IMR-90 (cell line): Measurements from ENCODE around the gene CSK. TPM values are rescaled to one million over a fixed set of nuclear protein-coding genes. Genes with fewer than 3 reads are reported as not detected.

Source experiments
- ATAC-seq: fragments of 200-7000 bp; cut with Tn5 transposase; 2 replicates; pipeline ENCODE4 v1.9.1; 2020; ENCODE audit warnings: low read depth, mild to moderate bottlenecking, moderate library complexity
- BruUV-seq: library from RNA; stranded (reverse); fragments of 400-500 nt; replicated peaks from 2 replicates; lab custom pipeline; 2021; lab: Mats Ljungman, UMichigan
- CTCF ChIA-PET: fragments of 300-600 bp; formaldehyde crosslinking; extraction: SDS; loops from one replicate; lab custom pipeline; 2021; ENCODE audit warnings: antibody characterized with exemption; lab: Yijun Ruan, JAX
- POLR2A ChIA-PET: fragments of 300-600 bp; sonication (Branson Sonifier 250); formaldehyde crosslinking; loops from one replicate; lab custom pipeline; 2022; ENCODE audit warnings: antibody characterized with exemption; ENCODE audit not compliant: unreplicated experiment; lab: Charles Lee
- DNase-seq: peaks from one replicate; pipeline ENCODE4 v3.0.0; 2013
- H2AFZ ChIP-seq: replicated peaks from 2 replicates; pipeline ENCODE3; 2013; ENCODE audit warnings: low read length, mild to moderate bottlenecking; ENCODE audit not compliant: poor library complexity
- H2AK5ac ChIP-seq: 2 replicates; pipeline ENCODE4 v1.6.1; 2013; ENCODE audit warnings: low read depth, low read length, inconsistent platforms
- H2AK9ac ChIP-seq: replicated peaks from 2 replicates; pipeline ENCODE3; 2013; ENCODE audit warnings: mild to moderate bottlenecking, low read depth, low read length, moderate library complexity; ENCODE audit not compliant: poor library complexity
- H2BK120ac ChIP-seq: 2 replicates; pipeline ENCODE4 v1.6.1; 2013; ENCODE audit warnings: low read depth, low read length, inconsistent platforms
- H2BK15ac ChIP-seq: 3 replicates; pipeline ENCODE4 v1.6.1; 2013; ENCODE audit warnings: low read depth, low read length, inconsistent platforms
- H2BK20ac ChIP-seq: 2 replicates; pipeline ENCODE4 v1.6.1; 2013; ENCODE audit warnings: low read depth, mild to moderate bottlenecking, inconsistent platforms, low read length, moderate library complexity
- H2BK5ac ChIP-seq: 2 replicates; pipeline ENCODE4 v1.6.1; 2013; ENCODE audit warnings: mild to moderate bottlenecking, low read depth, low read length, inconsistent platforms; ENCODE audit not compliant: poor library complexity, severe bottlenecking
- H3K14ac ChIP-seq: replicated peaks from 2 replicates; pipeline ENCODE4 v1.6.1; 2013; ENCODE audit warnings: low read depth, low read length, inconsistent platforms
- H3K18ac ChIP-seq: 2 replicates; pipeline ENCODE4 v1.6.1; 2013; ENCODE audit warnings: low read depth, low read length, control low read depth
- H3K23ac ChIP-seq: 2 replicates; pipeline ENCODE4 v1.6.1; 2013; ENCODE audit warnings: low read depth, low read length, inconsistent platforms
- H3K27ac ChIP-seq: 2 replicates; pipeline ENCODE4 v1.5.1; 2013; ENCODE audit warnings: mild to moderate bottlenecking, control low read depth, low read length; ENCODE audit not compliant: insufficient read depth
- H3K27me3 ChIP-seq: 2 replicates; pipeline ENCODE4 v1.6.1; 2013; ENCODE audit warnings: low read length; ENCODE audit not compliant: control insufficient read depth, insufficient read depth
- H3K36me3 ChIP-seq: 2 replicates; pipeline ENCODE4 v1.6.1; 2013; ENCODE audit warnings: low read length, mixed read lengths; ENCODE audit not compliant: control insufficient read depth, insufficient read depth
- H3K4ac ChIP-seq: 2 replicates; pipeline ENCODE4 v1.6.1; 2013; ENCODE audit warnings: low read depth, low read length, inconsistent platforms
- H3K4me1 ChIP-seq: 2 replicates; pipeline ENCODE4 v1.6.1; 2013; ENCODE audit warnings: low read length, mixed read lengths; ENCODE audit not compliant: control insufficient read depth, insufficient read depth
- H3K4me2 ChIP-seq: 2 replicates; pipeline ENCODE4 v1.6.1; 2013; ENCODE audit warnings: low read depth, mild to moderate bottlenecking, control low read depth, low read length, moderate library complexity
- H3K4me3 ChIP-seq: 2 replicates; pipeline ENCODE4 v1.5.1; 2013; ENCODE audit warnings: low read depth, mild to moderate bottlenecking, control low read depth, low read length, moderate library complexity; ENCODE audit not compliant: insufficient read depth
- H3K56ac ChIP-seq: 2 replicates; pipeline ENCODE4 v1.6.1; 2013; ENCODE audit warnings: low read length, inconsistent platforms; ENCODE audit not compliant: insufficient read depth; ENCODE audit errors: extremely low read depth
- H3K79me1 ChIP-seq, 2 experiments: 2 replicates each; pipeline ENCODE4 v1.6.1; 2013; ENCODE audit warnings: low read length in 2 of 2, inconsistent platforms in 1 of 2, low read depth in 1 of 2
- H3K9ac ChIP-seq: 2 replicates; pipeline ENCODE4 v1.6.1; 2013; ENCODE audit warnings: low read depth, low read length, control low read depth
- H3K9me1 ChIP-seq: 2 replicates; pipeline ENCODE4 v1.6.1; 2013; ENCODE audit warnings: low read length, inconsistent platforms; ENCODE audit not compliant: insufficient read depth
- H3K9me3 ChIP-seq: 2 replicates; pipeline ENCODE4 v1.6.1; 2013; ENCODE audit warnings: low read length; ENCODE audit not compliant: control insufficient read depth, insufficient read depth
- H4K20me1 ChIP-seq: 2 replicates; pipeline ENCODE4 v1.6.1; 2013; ENCODE audit warnings: low read length, inconsistent platforms; ENCODE audit not compliant: insufficient read depth
- H4K5ac ChIP-seq: 2 replicates; pipeline ENCODE4 v1.6.1; 2013; ENCODE audit warnings: mild to moderate bottlenecking, low read depth, low read length, control low read depth
- H4K8ac ChIP-seq, 2 experiments: 2 replicates each; pipeline ENCODE4 v1.6.1; 2013; ENCODE audit warnings: low read depth in 2 of 2, low read length in 2 of 2, control low read depth in 1 of 2, inconsistent platforms in 1 of 2
- H4K91ac ChIP-seq: 2 replicates; pipeline ENCODE4 v1.6.1; 2013; ENCODE audit warnings: low read depth, low read length, inconsistent platforms; ENCODE audit not compliant: insufficient read depth
- BHLHE40 ChIP-seq: fragments of 150-350 bp; IDR thresholded peaks from 2 replicates; pipeline ENCODE4 v1.6.1; 2016; ENCODE audit warnings: mild to moderate bottlenecking, low read depth, low read length
- CEBPB ChIP-seq: IDR thresholded peaks from 2 replicates; pipeline ENCODE4 v1.6.1; 2012; ENCODE audit warnings: low read depth, low read length, improper control_type of control experiment
- CHD1 ChIP-seq: IDR thresholded peaks from 2 replicates; pipeline ENCODE4 v1.6.1; 2012; ENCODE audit warnings: low read depth, low read length, improper control_type of control experiment
- CTCF ChIP-seq: conservative IDR thresholded peaks from 2 replicates; pipeline ENCODE4 v1.5.1; 2012; ENCODE audit warnings: mild to moderate bottlenecking, low read depth, low read length, improper control_type of control experiment
- ELK1 ChIP-seq: fragments of 150-350 bp; IDR thresholded peaks from 2 replicates; pipeline ENCODE4 v1.6.1; 2016; ENCODE audit warnings: low read depth, mild to moderate bottlenecking, low read length, moderate library complexity, borderline replicate concordance
- FOS ChIP-seq: fragments of 150-350 bp; IDR thresholded peaks from 2 replicates; pipeline ENCODE4 v1.6.1; 2016; ENCODE audit warnings: low read depth, low read length
- MAFK ChIP-seq: IDR thresholded peaks from 2 replicates; pipeline ENCODE4 v1.6.1; 2012; ENCODE audit warnings: low read depth, low read length, improper control_type of control experiment
- MAZ ChIP-seq: IDR thresholded peaks from 2 replicates; pipeline ENCODE4 v1.6.1; 2012; ENCODE audit warnings: low read depth, mild to moderate bottlenecking, low read length, improper control_type of control experiment, moderate library complexity, borderline replicate concordance
- MXI1 ChIP-seq: IDR thresholded peaks from 2 replicates; pipeline ENCODE4 v1.6.1; 2012; ENCODE audit warnings: low read depth, mild to moderate bottlenecking, low read length, moderate library complexity, borderline replicate concordance
- NFE2L2 ChIP-seq: fragments of 150-350 bp; IDR thresholded peaks from 2 replicates; pipeline ENCODE4 v1.6.1; 2016; ENCODE audit warnings: low read depth, mild to moderate bottlenecking, low read length
- POLR2A ChIP-seq: IDR thresholded peaks from 2 replicates; pipeline ENCODE4 v1.6.1; 2012; ENCODE audit warnings: mild to moderate bottlenecking, low read depth, low read length
- RAD21 ChIP-seq: IDR thresholded peaks from 2 replicates; pipeline ENCODE4 v1.6.1; 2012; ENCODE audit warnings: low read length, improper control_type of control experiment
- RCOR1 ChIP-seq: IDR thresholded peaks from 2 replicates; pipeline ENCODE4 v1.6.1; 2012; ENCODE audit warnings: mild to moderate bottlenecking, low read length, improper control_type of control experiment; ENCODE audit not compliant: insufficient replicate concordance
- RFX5 ChIP-seq: IDR thresholded peaks from 2 replicates; pipeline ENCODE4 v1.8.0; 2012; ENCODE audit warnings: low read depth, mild to moderate bottlenecking, low read length, moderate library complexity
- SMC3 ChIP-seq: fragments of 150-350 bp; IDR thresholded peaks from 2 replicates; pipeline ENCODE4 v1.6.1; 2016; ENCODE audit warnings: low read depth, mild to moderate bottlenecking, antibody characterized with exemption, low read length, moderate library complexity
- USF2 ChIP-seq: fragments of 150-350 bp; IDR thresholded peaks from 2 replicates; pipeline ENCODE4 v1.6.1; 2017; ENCODE audit warnings: mild to moderate bottlenecking, antibody characterized with exemption, low read length, low read depth
- WGBS, 2 experiments: methylation state at CpG; one replicate each; pipeline versions ENCODE4 v1.1.5 to v1.1.7; 2013; ENCODE audit warnings: missing lambda C conversion rate in 2 of 2; ENCODE audit not compliant: insufficient read length in 1 of 2; ENCODE audit errors: extremely low coverage in 2 of 2; 5-methylcytosine and 5-hydroxymethylcytosine counted together
- dilution Hi-C: fragments of 300-500 bp; cut with HindIII; formaldehyde crosslinking; loops from one replicate; pipeline ENCODE4 v1.14.3; 2018; ENCODE audit warnings: low sequenced_read_pairs; ENCODE audit not compliant: unreplicated experiment
- in situ Hi-C: fragments of 300-500 bp; cut with MboI; formaldehyde crosslinking; loops from 3 replicates; pipeline ENCODE4 v1.14.3; 2019; ENCODE audit warnings: low sequenced_read_pairs, inconsistent platforms, mixed read lengths
- intact Hi-C: fragments of 100-400 bp; cut with micrococcal nuclease; formaldehyde crosslinking; loops from 2 replicates; pipeline ENCODE4 v1.10.0; 2022
- polyA plus RNA-seq, 3 experiments: library from polyadenylated mRNA; depleted of rRNA; stranded (reverse); fragments of >200 nt; gene quantifications; 2 replicates each; pipeline ENCODE4 v1.2.3, GENCODE V29; 2012; ENCODE audit warnings: low replicate concordance in 1 of 3
- total RNA-seq: library from RNA; depleted of rRNA; stranded (reverse); fragments of >200 nt; gene quantifications from 2 replicates; pipeline ENCODE4 v1.2.3, GENCODE V29; 2012

The CSK gene
- total and polyA plus RNA-seq, 2 of the 4 experiments (the other 2 are of a cell fraction) = 10.8 to 54.0 TPM

GRCh38 chr15:74795966-74796625 is 14.2 kb downstream of the CSK start:
- CTCF ChIA-PET = no interaction called here
- no peak overlapping the region for H2AK5ac ChIP-seq
- H4K91ac ChIP-seq = no peak overlapping the region
- POLR2A ChIA-PET = no interaction called here
- no peak overlapping the region for H3K9ac ChIP-seq
- H2AK9ac ChIP-seq = no peak overlapping the region
- H3K4me3 ChIP-seq = no peak overlapping the region
- H3K27me3 ChIP-seq = no peaks in the 10 kb centered on the region
- H3K18ac ChIP-seq = no peak overlapping the region
- no peak overlapping the region for H2BK5ac ChIP-seq
- no TSS peak for BruUV-seq
- peaks cover 87% of the 10 kb centered on the region for H4K20me1 ChIP-seq
- peaks cover 21% of the 10 kb centered on the region for H3K36me3 ChIP-seq
- H2BK20ac ChIP-seq = no peak overlapping the region
- peaks cover 22% of the 10 kb centered on the region for H3K9me1 ChIP-seq
- no peak overlapping the region for H3K23ac ChIP-seq
- no peak overlapping the region for H4K8ac ChIP-seq
- H4K5ac ChIP-seq = no peak overlapping the region
- DNase-seq (no peak), ATAC-seq (no peak)
- no peak overlapping the region for H3K4ac ChIP-seq
- in situ Hi-C loops = no loop called here
- no peak overlapping the region for H2AFZ ChIP-seq
- H3K14ac ChIP-seq = no peak overlapping the region
- no peaks in the 10 kb centered on the region for H3K9me3 ChIP-seq
- no peak overlapping the region for H2BK120ac ChIP-seq
- H3K79me1 ChIP-seq = peaks cover 22 to 89% of the 10 kb centered on the region in 2 experiments
- H3K4me1 ChIP-seq = peaks cover 2% of the 10 kb centered on the region
- dilution Hi-C loops = no loop called here
- no peak overlapping the region for H2BK15ac ChIP-seq
- 100% methylated on average over 3 of the region's 14 CpGs; no CpG with 5 or more reads in 1 of the 2 experiments for WGBS, 2 experiments
- H3K56ac ChIP-seq = no peak overlapping the region
- no peak overlapping the region for H3K27ac ChIP-seq
- no peak for TF ChIP-seq CTCF
- TF ChIP-seq BHLHE40 = no peak
- no peak for TF ChIP-seq ELK1
- TF ChIP-seq CHD1 = no peak
- TF ChIP-seq RAD21 = no peak
- no peak for TF ChIP-seq MAFK
- no peak for TF ChIP-seq FOS
- no peak for TF ChIP-seq RCOR1
- TF ChIP-seq MXI1 = no peak
- no peak for TF ChIP-seq POLR2A
- TF ChIP-seq CEBPB = no peak
- TF ChIP-seq SMC3 = no peak
- no peak for TF ChIP-seq NFE2L2
- TF ChIP-seq USF2 = no peak
- no peak for TF ChIP-seq RFX5
- TF ChIP-seq MAZ = no peak
- intact Hi-C loops = no loop called here
- H3K4me2 ChIP-seq = no peak overlapping the region
